ENCODE measurements around the gene PLAC1.

- TF ChIP-seq POLR2A (IDR thresholded peaks at IDR 0.05), result no peak
- TF ChIP-seq CTCF (IDR thresholded peaks at IDR 0.05), result no peak
These were observed 115.8 kb downstream of the PLAC1 start for GRCh38 chrX:134542485-134542884.
